Subcutaneous adipose tissue (tissue), 4 donors: Measurements from ENCODE around the gene BTBD2. TPM values are rescaled to one million over a fixed set of nuclear protein-coding genes. Genes with fewer than 3 reads are reported as not detected.

ENCODE experiments used
- CTCF ChIP-seq: fragments of 450-650 bp; IDR thresholded peaks from one replicate; pipeline ENCODE4 v1.5.1; 2016; ENCODE audit warnings: low read depth, mild to moderate bottlenecking, control low read depth, antibody characterized with exemption, moderate library complexity
- total RNA-seq, 4 donors: library from RNA; depleted of rRNA; stranded (reverse); fragments of >200 nt; gene quantifications; one replicate each; pipeline ENCODE4 v1.1.0, GENCODE V29; 2016

The BTBD2 gene
- total RNA-seq, 4 donors from 2014 or later: 39.6 to 76.5 (median 54.3) TPM

GRCh38 chr19:1980091-1980808, 35.3 kb downstream of the BTBD2 start:
- no peak for TF ChIP-seq CTCF

GRCh38 chr19:1979642-1980041, 35.9 kb downstream of the BTBD2 start:
- no peak for TF ChIP-seq CTCF

- no peak for TF ChIP-seq CTCF
Measured at GRCh38 chr19:1979017-1979416, 36.5 kb downstream of the BTBD2 start.

- no peak for TF ChIP-seq CTCF
Measured at GRCh38 chr19:1978346-1978894, 37.1 kb downstream of the BTBD2 start.

- no peak for TF ChIP-seq CTCF
Measured at GRCh38 chr19:1977120-1977519, 38.4 kb downstream of the BTBD2 start.

GRCh38 chr19:1975162-1975480, 40.4 kb downstream of the BTBD2 start:
- TF ChIP-seq CTCF: no peak

- TF ChIP-seq CTCF: no peak
Measured at GRCh38 chr19:1974381-1975161, 40.9 kb downstream of the BTBD2 start.
